CD4-positive, alpha-beta memory T cell (primary cell): ENCODE data around the gene JUN. TPM values are rescaled to one million over a fixed set of nuclear protein-coding genes. Genes with fewer than 3 reads are reported as not detected.

Source experiments
- CTCF ChIA-PET: fragments of 350-600 bp; sonication (Branson Sonifier 250); formaldehyde crosslinking; loops from one replicate; lab custom pipeline; 2021; ENCODE audit warnings: inconsistent platforms; ENCODE audit not compliant: partially characterized antibody; lab: Charles Lee
- POLR2A ChIA-PET: fragments of 350-600 bp; sonication (Branson Sonifier 250); formaldehyde crosslinking; loops from one replicate; lab custom pipeline; 2021; ENCODE audit not compliant: partially characterized antibody; lab: Charles Lee
- DNase-seq, 5 donors: peaks; one replicate each; pipeline versions ENCODE4 v3.0.0 to v3.0.0-alpha.2; 2020 to 2022; ENCODE audit warnings: mixed read lengths in 1 of 5
- H3K27ac ChIP-seq: one replicate; pipeline ENCODE4 v1.7.0; 2013; ENCODE audit warnings: low read depth, low read length
- H3K27me3 ChIP-seq: 2 replicates; pipeline ENCODE4 v1.7.0; 2013; ENCODE audit warnings: mild to moderate bottlenecking, low read length, moderate library complexity; ENCODE audit not compliant: insufficient read depth
- H3K36me3 ChIP-seq: 2 replicates; pipeline ENCODE4 v1.7.0; 2013; ENCODE audit warnings: mild to moderate bottlenecking, low read length, moderate library complexity; ENCODE audit not compliant: insufficient read depth
- H3K4me1 ChIP-seq: 2 replicates; pipeline ENCODE4 v1.7.0; 2013; ENCODE audit warnings: mild to moderate bottlenecking, low read length, moderate library complexity; ENCODE audit not compliant: insufficient read depth
- H3K4me3 ChIP-seq, 2 donors: one replicate each; pipeline ENCODE4 v1.7.0; 2013; ENCODE audit warnings: low read length in 2 of 2, mild to moderate bottlenecking in 1 of 2
- H3K9me3 ChIP-seq, 2 donors: one replicate each; pipeline ENCODE4 v1.7.0; 2013; ENCODE audit warnings: low read length in 2 of 2, control low read depth in 1 of 2; ENCODE audit not compliant: control insufficient read depth in 1 of 2
- H3K27ac Mint-ChIP-seq, 7 donors: one replicate each; pipeline ENCODE4 v1.8.0; 2020 to 2021; ENCODE audit warnings: mixed read lengths in 7 of 7, mild to moderate bottlenecking in 6 of 7, inconsistent platforms in 3 of 7, moderate library complexity in 3 of 7
- H3K27me3 Mint-ChIP-seq, 2 donors: one replicate each; pipeline ENCODE4 v1.8.0; 2020 to 2021; ENCODE audit warnings: mixed read lengths in 2 of 2
- H3K36me3 Mint-ChIP-seq, 2 donors: one replicate each; pipeline ENCODE4 v1.8.0; 2020 to 2021; ENCODE audit warnings: mixed read lengths in 2 of 2, inconsistent platforms in 1 of 2, mild to moderate bottlenecking in 1 of 2
- H3K4me1 Mint-ChIP-seq, 4 donors: one replicate each; pipeline ENCODE4 v1.8.0; 2020 to 2021; ENCODE audit warnings: mixed read lengths in 4 of 4, mild to moderate bottlenecking in 1 of 4
- H3K4me3 Mint-ChIP-seq, 8 donors: one replicate each; pipeline ENCODE4 v1.8.0; 2020 to 2021; ENCODE audit warnings: mixed read lengths in 8 of 8, mild to moderate bottlenecking in 7 of 8, moderate library complexity in 6 of 8, inconsistent platforms in 3 of 8
- H3K9me3 Mint-ChIP-seq, 8 donors: one replicate each; pipeline ENCODE4 v1.8.0; 2020 to 2021; ENCODE audit warnings: mixed read lengths in 8 of 8, mild to moderate bottlenecking in 5 of 8, inconsistent platforms in 3 of 8, moderate library complexity in 1 of 8
- intact Hi-C: fragments of 100-400 bp; cut with micrococcal nuclease; formaldehyde crosslinking; loops from one replicate; pipeline ENCODE4 v1.15.1; 2023
- polyA plus RNA-seq, 2 donors: library from polyadenylated mRNA; unstranded; fragments of 300-500 nt; fragmentation: Illumina TruSeq; gene quantifications; one replicate each; pipeline ENCODE4 v1.2.3, GENCODE V29; 2021
- total RNA-seq, 2 experiments: library from RNA; stranded (reverse); gene quantifications; one replicate each; pipeline ENCODE4 v1.2.3, GENCODE V29; 2021

JUN gene
- total and polyA plus RNA-seq, 4 experiments from 2014 or later: 19.0 to 56.7 (median 29.7) TPM

- H3K27me3 Mint-ChIP-seq: peaks cover 0 to 2% of the 10 kb centered on the region in 2 donors
- no peak overlapping the region for H3K27ac Mint-ChIP-seq
- peaks cover 0 to 26% (median 19%) of the 10 kb centered on the region in 8 donors for H3K9me3 Mint-ChIP-seq
- H3K27me3 ChIP-seq: no peaks in the 10 kb centered on the region
- CTCF ChIA-PET: no interaction called here
- H3K4me1 Mint-ChIP-seq: no peaks in the 10 kb centered on the region
- H3K9me3 ChIP-seq: no peaks in the 10 kb centered on the region
- no peaks in the 10 kb centered on the region for H3K4me1 ChIP-seq
- POLR2A ChIA-PET: no interaction called here
- peaks cover 11 to 15% of the 10 kb centered on the region in 2 donors for H3K36me3 Mint-ChIP-seq
- H3K4me3 ChIP-seq: no peak overlapping the region
- H3K4me3 Mint-ChIP-seq: no peak overlapping the region
- no peaks in the 10 kb centered on the region for H3K36me3 ChIP-seq
- H3K27ac ChIP-seq: no peak overlapping the region
- DNase-seq: no peak
- intact Hi-C loops: no loop called here
Measured at GRCh38 chr1:58823481-58824010, 39.7 kb upstream of the JUN start.

GRCh38 chr1:58821309-58821708, 37.5 kb upstream of the JUN start:
- ChIA-PET POLR2A (interaction anchor here (6.6 kb wide), 1 partner anchor 38 kb away, joined by 77 read pairs; the partner anchor contains the start of gene JUN), CTCF (no interaction called here)
- DNase-seq: no peak
- Histone ChIP-seq H3K36me3 (no peaks in the 10 kb centered on the region), H3K9me3 (no peaks in the 10 kb centered on the region), H3K4me1 (peaks cover 7% of the 10 kb centered on the region), H3K27me3 (no peaks in the 10 kb centered on the region), H3K4me3 (no peak overlapping the region), H3K27ac (no peak overlapping the region)
- peaks cover 0 to 2% of the 10 kb centered on the region in 2 donors for H3K27me3 Mint-ChIP-seq
- H3K9me3 Mint-ChIP-seq: peaks cover 0 to 5% (median 0%) of the 10 kb centered on the region in 8 donors
- intact Hi-C loops: no loop called here
- peaks cover 0 to 1% of the 10 kb centered on the region in 2 donors for H3K36me3 Mint-ChIP-seq
- H3K4me3 Mint-ChIP-seq: no peak overlapping the region
- peaks cover 3 to 7% (median 6%) of the 10 kb centered on the region in 4 donors for H3K4me1 Mint-ChIP-seq
- H3K27ac Mint-ChIP-seq: no peak overlapping the region

GRCh38 chr1:58818976-58819375, 35.1 kb upstream of the JUN start:
- DNase-seq: no peak
- ChIA-PET POLR2A (interaction anchor here (1.0 to 6.6 kb wide), 2 partner anchors 35 to 40 kb away, joined by 4 to 77 read pairs; partner anchors contain the start of gene JUN), CTCF (interaction anchor here (1.2 kb wide), 1 partner anchor 20 kb away, joined by 3 read pairs; no protein-coding TSS in a partner anchor)
- no peaks in the 10 kb centered on the region for H3K36me3 ChIP-seq
- H3K4me3 ChIP-seq: no peak overlapping the region
- no peaks in the 10 kb centered on the region for H3K9me3 ChIP-seq
- Mint-ChIP-seq H3K9me3 (no peaks in the 10 kb centered on the region), H3K4me1 (peaks cover 11 to 29% (median 18%) of the 10 kb centered on the region in 4 donors), H3K27me3 (no peaks in the 10 kb centered on the region), H3K4me3 (no peak overlapping the region), H3K36me3 (peaks cover 0 to 4% of the 10 kb centered on the region in 2 donors), H3K27ac (no peak overlapping the region)
- no peak overlapping the region for H3K27ac ChIP-seq
- intact Hi-C loops: loop anchor here (10.0 kb wide), 2 partner anchors 126 to 476 kb away; partner anchors contain the start of gene FGGY
- H3K27me3 ChIP-seq: no peaks in the 10 kb centered on the region
- H3K4me1 ChIP-seq: peaks cover 27% of the 10 kb centered on the region

GRCh38 chr1:58818075-58818474, 34.2 kb upstream of the JUN start:
- peaks cover 0 to 4% of the 10 kb centered on the region in 2 donors for H3K36me3 Mint-ChIP-seq
- H3K27ac Mint-ChIP-seq: peak overlapping the region in 1 of 7 donors; percentile 24
- H3K4me1 Mint-ChIP-seq: peaks cover 18 to 38% (median 27%) of the 10 kb centered on the region in 4 donors
- H3K9me3 Mint-ChIP-seq: no peaks in the 10 kb centered on the region
- ChIA-PET CTCF (interaction anchor here (1.8 kb wide), 1 partner anchor 35 kb away, joined by 7 read pairs; the partner anchor contains the start of gene JUN), POLR2A (interaction anchor here (6.6 kb wide), 1 partner anchor 34 kb away, joined by 77 read pairs; the partner anchor contains the start of gene JUN)
- Histone ChIP-seq H3K27ac (no peak overlapping the region), H3K36me3 (no peaks in the 10 kb centered on the region), H3K4me3 (no peak overlapping the region), H3K27me3 (no peaks in the 10 kb centered on the region), H3K4me1 (peaks cover 36% of the 10 kb centered on the region), H3K9me3 (no peaks in the 10 kb centered on the region)
- intact Hi-C loops: loop anchor here (10.0 kb wide), 2 partner anchors 127 to 477 kb away; partner anchors contain the start of gene FGGY
- DNase-seq: no peak
- H3K27me3 Mint-ChIP-seq: no peaks in the 10 kb centered on the region
- H3K4me3 Mint-ChIP-seq: no peak overlapping the region

GRCh38 chr1:58816747-58817221, 32.9 kb upstream of the JUN start:
- Histone ChIP-seq H3K36me3 (no peaks in the 10 kb centered on the region), H3K27me3 (no peaks in the 10 kb centered on the region), H3K27ac (peak overlapping the region; percentile 76), H3K9me3 (no peaks in the 10 kb centered on the region), H3K4me1 (peaks cover 49% of the 10 kb centered on the region), H3K4me3 (peak overlapping the region in 1 of 2 donors; percentile 85)
- H3K36me3 Mint-ChIP-seq: peaks cover 0 to 4% of the 10 kb centered on the region in 2 donors
- POLR2A ChIA-PET: interaction anchor here (1.0 to 6.6 kb wide), 8 partner anchors 30 to 480 kb away, joined by 3 to 77 read pairs (median 4); partner anchors contain the start of genes FGGY and JUN
- no peaks in the 10 kb centered on the region for H3K9me3 Mint-ChIP-seq
- CTCF ChIA-PET: interaction anchor here (1.1 to 1.8 kb wide), 4 partner anchors 9 to 35 kb away, joined by 3 to 7 read pairs (median 6); partner anchors contain the start of gene JUN
- no peak for DNase-seq
- H3K27me3 Mint-ChIP-seq: no peaks in the 10 kb centered on the region
- intact Hi-C loops: loop anchor here (10.0 kb wide), 2 partner anchors 128 to 478 kb away; partner anchors contain the start of gene FGGY
- peaks cover 30 to 51% (median 38%) of the 10 kb centered on the region in 4 donors for H3K4me1 Mint-ChIP-seq
- H3K4me3 Mint-ChIP-seq: peak overlapping the region; percentile 89 to 96 (median 93)
- H3K27ac Mint-ChIP-seq: peak overlapping the region; percentile 91 to 96 (median 95)

GRCh38 chr1:58816072-58816746, 32.4 kb upstream of the JUN start:
- Mint-ChIP-seq H3K27ac (peak overlapping the region; percentile 92 to 96 (median 95)), H3K4me1 (peaks cover 34 to 55% (median 41%) of the 10 kb centered on the region in 4 donors)

More at GRCh38 chr1:58816072-58816746, 32.4 kb upstream of the JUN start:
- peaks cover 0 to 4% of the 10 kb centered on the region in 2 donors for H3K36me3 Mint-ChIP-seq
- no peaks in the 10 kb centered on the region for H3K27me3 Mint-ChIP-seq
- no peaks in the 10 kb centered on the region for H3K27me3 ChIP-seq
- POLR2A ChIA-PET: interaction anchor here (1.0 to 6.6 kb wide), 8 partner anchors 29 to 480 kb away, joined by 3 to 77 read pairs (median 4); partner anchors contain the start of genes FGGY and JUN
- peaks cover 51% of the 10 kb centered on the region for H3K4me1 ChIP-seq
- H3K9me3 Mint-ChIP-seq: no peaks in the 10 kb centered on the region
- H3K4me3 ChIP-seq: peak overlapping the region; percentile 75 to 85
- intact Hi-C loops: loop anchor here (10.0 kb wide), 2 partner anchors 129 to 479 kb away; partner anchors contain the start of gene FGGY
- CTCF ChIA-PET: interaction anchor here (1.1 to 1.6 kb wide), 3 partner anchors 8 to 34 kb away, joined by 3 to 6 read pairs (median 6); no protein-coding TSS in a partner anchor
- H3K36me3 ChIP-seq: no peaks in the 10 kb centered on the region
- peak overlapping the region; percentile 76 for H3K27ac ChIP-seq
- H3K9me3 ChIP-seq: no peaks in the 10 kb centered on the region
- H3K4me3 Mint-ChIP-seq: peak overlapping the region; percentile 89 to 96 (median 93)
- DNase-seq: peak; percentile 72 to 85 (median 77)
